NK-92 (cell line): ENCODE results near the gene MYCT1.

Experiments
- DNase-seq: peaks from one replicate; lab custom pipeline; 2025; ENCODE audit not compliant: unreplicated experiment; lab: John Stamatoyannopoulos, UW

The MYCT1 gene

DNA sequence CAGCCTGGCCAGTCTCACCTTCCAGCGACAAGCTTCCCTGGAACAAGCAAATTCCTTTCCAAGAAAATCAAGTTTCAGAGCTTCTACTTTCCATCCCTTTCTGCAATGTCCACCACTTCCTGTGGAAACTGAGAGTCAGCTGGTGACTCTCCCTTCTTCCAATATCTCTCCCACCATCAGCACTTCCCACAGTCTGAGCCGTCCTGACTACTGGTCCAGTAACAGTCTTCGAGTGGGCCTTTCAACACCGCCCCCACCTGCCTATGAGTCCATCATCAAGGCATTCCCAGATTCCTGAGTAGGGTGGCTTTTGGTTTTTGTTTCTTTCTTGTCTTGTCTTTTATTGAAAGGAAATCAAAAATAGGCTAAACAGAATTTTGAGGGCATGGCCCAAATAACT lies 24.3 kb downstream of the MYCT1 start:
- no peak for DNase-seq

DNA sequence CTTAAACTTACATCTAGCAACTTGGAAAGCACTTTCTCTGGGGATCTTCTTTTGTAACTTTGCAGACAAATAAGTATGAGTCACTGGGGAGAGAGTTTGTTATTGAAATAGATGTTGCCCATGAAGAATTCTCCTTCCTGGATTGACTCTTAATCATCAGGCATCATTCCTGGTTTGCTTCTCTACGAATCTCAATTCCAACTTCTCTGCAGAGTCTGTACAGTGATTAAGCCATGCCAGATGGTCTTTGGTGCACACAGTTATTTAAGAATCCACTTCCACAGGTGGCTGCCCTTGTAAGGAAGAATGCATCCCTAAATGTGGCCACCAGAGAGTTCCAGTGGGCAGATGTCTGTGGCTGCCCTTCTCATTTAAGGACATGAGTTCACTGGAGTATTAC lies 25.7 kb downstream of the MYCT1 start:
- no peak for DNase-seq

DNA sequence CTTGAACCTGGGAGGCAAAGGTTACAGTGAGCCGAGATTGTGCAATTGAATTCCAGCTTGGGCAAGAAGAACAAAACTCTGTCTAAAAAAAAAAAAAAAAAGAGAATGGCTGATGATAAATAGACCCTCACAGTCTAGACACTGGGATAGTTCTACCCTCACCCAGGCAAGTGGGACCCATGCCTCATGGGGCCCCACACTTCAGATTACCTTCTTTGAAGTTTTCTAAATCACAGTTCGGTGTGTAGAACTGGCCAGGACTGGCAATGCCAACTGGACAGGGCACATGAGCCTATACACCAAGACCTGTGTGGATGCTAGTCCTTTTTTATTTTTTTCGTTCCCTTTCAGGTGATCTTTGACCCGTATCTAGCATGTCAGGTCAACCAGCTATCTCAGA lies 28.6 kb downstream of the MYCT1 start:
- no peak for DNase-seq

DNA sequence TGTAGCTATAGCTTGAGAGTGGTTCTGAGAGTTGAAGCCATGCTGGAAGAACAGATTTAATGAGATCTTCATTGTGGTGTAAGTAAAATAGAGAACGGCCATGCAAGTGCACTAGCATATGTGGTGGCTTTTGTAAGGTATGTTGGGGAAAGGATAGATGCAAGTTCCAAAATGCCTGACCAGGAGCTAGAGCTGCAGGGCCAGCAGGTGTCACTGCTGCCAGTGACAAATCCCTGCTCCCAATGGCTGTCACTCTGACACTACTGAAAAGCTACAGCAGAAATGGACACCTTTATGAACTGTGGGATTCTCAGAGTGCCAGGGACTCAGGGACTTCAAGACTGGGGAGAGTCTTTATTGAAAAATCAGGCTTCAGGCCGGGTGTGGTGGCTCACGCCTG lies 29.8 kb downstream of the MYCT1 start:
- DNase-seq: no peak

DNA sequence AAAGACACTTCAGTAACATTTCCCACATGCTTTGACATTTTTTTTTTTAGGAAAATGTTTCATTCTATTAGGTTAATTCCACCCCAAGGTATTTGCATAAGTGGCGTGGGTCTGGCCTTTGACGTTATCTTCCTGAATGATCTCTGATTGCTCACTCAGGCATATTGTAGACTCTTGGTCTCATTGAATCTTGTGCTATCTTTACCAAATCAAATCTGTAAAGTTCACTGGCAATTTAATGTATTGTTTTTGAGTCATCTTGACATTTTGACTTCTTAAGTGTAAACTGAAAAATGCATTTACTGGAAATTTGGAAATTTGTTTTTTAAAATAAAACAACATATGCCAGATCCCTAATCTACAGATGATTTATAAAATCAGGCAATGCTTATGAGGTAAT lies 36.9 kb downstream of the MYCT1 start:
- no peak for DNase-seq

DNA sequence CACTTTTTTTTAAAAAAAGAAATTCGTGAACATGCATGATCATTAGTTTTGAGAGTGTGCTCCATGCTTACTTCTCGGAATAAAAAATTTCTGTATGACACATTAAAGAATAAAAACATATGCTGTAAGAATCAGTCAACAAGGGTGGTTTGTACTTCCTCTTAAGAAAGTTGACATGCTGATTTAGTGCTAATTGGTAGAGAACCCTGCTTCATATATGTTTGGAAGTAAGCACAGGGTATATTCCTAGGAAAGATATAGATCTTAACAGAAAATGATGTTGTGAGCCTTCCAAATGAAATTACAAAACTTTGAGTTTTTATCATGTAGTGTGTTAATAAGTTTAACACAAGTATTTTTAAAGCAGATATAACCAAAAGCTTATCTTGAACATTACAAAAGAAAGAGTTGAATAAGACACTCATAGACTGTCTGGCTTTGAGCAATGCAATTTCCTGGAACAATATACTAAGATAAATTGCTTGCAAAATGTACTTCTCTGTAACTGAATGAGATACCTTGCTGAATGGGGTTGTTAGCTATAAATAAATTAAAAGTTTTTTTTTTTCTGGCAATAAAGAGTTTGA lies 39.1 kb downstream of the MYCT1 start:
- DNase-seq: no peak

DNA sequence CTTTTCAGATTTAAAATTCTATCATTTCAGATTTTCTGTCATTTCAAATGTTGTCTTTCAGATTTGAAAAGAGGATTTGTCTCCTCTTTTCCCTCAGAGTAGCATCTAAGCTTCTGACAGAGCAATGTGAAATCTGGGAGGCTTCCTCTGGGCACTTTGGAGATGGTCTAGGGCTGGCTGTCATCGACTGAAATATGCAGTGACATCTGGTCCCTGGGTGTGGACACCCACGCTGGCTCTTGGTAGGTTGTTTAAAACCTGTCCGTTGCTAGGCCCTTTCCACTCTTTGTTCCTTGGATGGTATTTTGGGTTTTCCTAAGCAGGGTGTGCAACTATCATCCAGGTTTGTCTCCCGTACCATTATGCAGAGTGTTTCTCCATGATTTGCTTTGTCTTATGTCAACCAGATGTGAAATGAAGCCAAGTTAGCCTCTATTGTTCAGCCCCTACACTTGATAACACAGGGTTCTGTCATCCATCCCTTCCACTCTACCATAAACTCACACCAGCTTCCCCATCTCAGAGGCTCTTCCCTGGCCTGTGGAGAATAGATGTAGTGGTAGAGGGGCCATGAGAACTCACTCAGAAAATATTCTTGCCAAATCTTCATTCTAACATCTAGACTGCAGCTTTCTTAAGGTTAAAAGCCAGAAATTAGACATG lies 47.9 kb downstream of the MYCT1 start:
- no peak for DNase-seq

DNA sequence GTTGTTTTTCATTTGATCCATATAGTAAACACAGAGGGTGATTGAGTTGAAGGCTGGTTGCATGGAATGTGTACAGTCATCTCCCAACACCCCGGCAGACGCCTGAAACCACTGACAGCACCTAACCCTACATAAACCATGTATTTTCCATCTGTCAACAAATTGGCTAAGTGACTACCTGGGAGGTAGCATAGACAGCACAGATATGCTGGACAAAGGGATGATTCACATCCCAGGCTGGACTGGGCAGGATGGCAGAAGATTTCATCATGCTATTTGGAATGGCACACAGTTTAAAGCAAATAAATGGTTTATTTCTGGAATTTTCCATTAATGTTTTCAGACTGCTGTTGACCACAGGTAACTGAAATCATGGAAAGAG lies 48.5 kb downstream of the MYCT1 start:
- DNase-seq: no peak

DNA sequence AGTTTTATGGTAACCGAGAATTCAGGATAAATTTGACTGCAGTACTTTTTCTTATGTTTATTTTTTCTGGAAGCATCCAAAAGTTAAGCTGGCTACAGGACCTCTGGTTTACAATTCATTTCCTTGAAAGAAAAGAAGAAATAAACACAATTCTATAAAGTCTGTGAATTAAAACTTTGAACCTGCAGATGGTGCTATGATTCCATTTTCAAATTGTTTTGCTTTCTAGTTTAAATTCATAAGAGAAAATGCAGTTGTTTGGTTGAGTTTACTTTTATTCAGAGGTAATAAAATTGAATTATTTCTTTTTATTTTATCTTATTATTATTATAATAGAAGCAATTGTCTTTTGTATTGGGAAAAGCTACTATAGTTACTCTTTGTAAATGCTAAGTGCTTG lies 51.1 kb downstream of the MYCT1 start:
- DNase-seq: no peak

DNA sequence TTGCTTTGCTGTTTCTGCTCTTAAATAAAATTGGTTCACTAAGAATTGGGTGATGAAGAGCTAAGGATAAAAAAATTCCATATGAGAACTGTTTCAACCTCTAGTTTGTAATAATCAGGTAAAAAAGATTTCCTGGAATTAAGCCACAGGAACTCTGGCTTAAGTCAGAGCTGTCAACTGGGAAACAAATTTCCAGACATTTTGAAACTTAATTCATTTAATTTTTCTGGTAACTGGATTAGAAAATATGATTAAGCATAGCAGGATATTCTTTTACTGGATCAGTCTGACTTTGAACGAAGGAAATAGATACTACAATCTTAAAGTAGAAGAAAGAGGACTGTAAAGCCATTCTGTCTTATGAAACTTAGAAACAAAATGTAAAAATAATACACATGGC lies 51.6 kb downstream of the MYCT1 start:
- DNase-seq: no peak

DNA sequence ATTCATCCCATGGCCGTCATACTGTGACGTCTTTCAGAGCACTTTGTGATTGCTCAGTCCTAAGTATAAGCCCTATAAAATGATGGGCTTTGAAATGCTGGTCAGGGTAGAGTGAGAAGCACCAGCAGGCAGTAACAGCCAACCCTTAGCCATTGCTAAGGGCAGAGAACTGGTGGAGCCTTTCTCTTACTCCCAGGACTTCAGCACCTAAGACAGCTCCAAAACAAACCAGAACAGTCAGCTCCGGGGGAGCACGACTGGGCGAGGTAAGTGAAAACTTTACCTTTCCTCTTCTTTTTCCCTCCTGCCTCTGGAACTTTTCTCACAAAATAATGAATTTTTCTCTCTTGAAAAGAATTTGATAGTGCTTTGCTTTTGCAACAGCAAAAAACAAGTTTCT lies 53.0 kb downstream of the MYCT1 start, which contains the start of gene VIP:
Gene VIP, plus strand, starts transcription at position 104 of the 400 bp plus-strand sequence. CDS start 1,381 bp downstream, outside the sequence.
- DNase-seq: no peak

DNA sequence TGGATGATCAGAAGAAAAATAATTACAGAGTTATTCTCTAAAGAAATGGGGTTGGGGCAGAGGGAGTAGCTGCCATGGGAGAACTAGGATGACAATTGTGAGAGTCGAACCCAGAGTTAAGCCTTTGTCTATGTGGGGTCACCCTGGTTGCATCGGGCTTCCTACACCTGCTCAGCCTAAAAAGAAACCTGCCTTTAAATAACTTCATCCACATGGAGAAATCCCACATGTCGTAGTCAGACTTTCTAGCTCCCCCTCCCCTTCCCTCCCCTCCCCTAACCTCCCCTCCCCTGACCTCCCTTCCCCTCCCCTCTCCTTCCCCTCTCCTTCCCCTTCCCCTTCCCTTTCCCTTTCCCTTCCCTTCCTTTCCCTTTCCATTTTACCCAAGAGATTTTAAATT lies 67.6 kb downstream of the MYCT1 start:
- no peak for DNase-seq

DNA sequence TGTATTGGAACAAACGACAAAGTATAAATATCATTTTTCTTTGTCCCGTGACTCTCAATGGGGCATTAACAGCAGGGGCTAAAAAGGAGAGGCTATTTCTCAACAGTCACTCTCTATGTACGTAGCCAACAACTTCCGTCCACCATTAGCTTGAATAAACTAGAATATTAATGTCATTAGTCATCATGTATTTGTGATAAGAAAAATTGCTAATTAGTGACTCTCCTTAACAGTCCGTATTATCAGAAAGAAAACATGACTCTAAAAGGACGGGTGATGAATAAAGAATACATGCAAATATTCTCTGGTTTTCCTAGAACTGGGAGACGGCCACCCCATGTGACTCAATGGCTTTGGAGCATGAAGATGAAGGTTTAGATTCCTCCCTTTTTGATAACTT lies 71.5 kb downstream of the MYCT1 start:
- no peak for DNase-seq

DNA sequence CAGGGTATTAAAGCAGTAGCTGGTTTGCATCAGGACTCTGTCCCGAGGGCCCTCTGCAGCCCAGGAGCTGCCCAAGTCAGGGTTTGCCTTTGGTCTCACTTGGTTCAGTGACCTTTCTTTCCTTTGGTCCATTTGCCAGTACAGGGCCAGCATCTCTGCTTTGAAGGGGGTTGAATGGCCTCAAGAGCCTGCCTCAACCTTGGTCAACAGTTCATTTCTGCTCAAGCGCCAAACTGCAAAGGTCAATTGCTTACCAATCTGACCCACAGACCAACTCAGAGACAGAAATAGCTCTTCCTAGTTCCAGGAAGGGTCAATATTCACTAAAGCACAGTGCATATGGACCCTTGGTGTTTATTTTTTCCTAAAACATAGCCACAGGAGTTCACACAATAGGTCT lies 72.3 kb downstream of the MYCT1 start:
- no peak for DNase-seq

DNA sequence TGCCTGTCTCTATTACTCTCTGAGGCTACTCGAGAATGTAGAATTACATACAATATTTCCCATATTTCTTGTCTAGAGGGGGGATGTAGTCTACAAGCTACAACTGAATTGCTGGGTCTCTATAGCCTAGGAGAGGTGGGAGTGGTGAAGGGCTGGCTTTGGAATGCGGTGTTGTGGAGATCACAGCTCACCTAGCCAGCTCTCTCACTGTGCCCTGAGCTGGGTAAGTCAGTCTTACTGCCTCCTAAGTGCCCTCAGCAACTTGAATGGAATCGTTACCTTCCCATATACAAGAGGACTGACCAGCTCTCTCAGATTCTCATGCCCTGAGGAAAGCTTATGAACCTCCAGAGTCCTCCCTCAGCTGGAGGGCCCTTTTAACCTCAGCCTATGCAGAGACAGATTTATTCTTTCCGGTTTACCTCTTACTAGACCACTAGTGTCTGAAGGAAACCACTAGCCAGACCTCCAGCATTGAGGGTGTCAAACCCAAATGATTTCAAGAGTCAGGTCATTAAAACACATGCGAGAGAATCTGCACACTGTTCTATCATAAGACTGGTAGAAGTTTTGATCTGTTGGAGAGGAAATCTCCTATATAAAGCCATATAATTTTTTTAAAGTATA lies 73.5 kb downstream of the MYCT1 start:
- DNase-seq: no peak
